ENCODE results near the gene C1QA. TPM values are rescaled to one million over a fixed set of nuclear protein-coding genes. Genes with fewer than 3 reads are reported as not detected.

The C1QA gene
- total and polyA plus RNA-seq, 4 donors, result 65.3 to 396 (median 197) TPM

DNA sequence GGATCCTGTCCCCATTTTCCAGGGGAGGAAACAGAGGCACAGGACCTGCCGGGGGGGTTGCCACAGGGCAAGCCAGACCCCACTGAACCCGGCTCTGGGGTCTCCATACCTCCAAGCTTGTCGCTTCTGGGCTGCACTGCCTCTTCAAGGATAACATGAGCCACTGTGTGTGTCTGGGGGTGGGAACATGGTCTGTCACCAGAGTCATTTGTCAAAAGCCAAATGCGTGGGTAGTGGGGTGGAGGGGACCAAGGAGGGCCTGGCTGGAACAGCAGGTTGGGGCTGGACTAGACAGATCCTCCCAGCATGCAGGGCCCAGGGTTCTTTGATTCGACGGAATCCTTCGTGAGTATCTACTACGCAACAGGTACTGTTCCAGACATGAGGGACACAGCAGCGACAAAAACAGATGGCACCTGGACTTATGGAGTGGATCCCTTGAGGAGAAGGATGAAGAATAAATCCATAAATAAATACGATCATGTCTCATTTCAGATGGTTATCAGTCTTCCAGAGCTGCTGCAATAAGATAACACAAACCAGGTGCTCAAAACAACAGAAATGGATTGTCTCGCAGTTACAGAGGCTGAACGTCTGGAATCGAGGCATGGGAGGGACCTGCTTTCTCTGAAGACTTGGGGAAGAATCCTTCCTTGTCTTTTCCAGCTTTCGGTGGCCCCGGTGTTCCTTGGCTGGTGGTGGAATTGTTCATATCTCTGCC lies 45.3 kb downstream of the C1QA start:
- Histone ChIP-seq H3K36me3 (ENCODE audit: control insufficient read depth in 1 of 2, insufficient read depth in 2 of 2, low read length in 1 of 2) (no peaks in the 10 kb centered on the region), H3K4me1 (ENCODE audit: control insufficient read depth in 1 of 2, insufficient read depth in 2 of 2, low read length in 2 of 2) (no peaks in the 10 kb centered on the region), H3K9me3 (ENCODE audit: control insufficient read depth, low read length) (no peaks in the 10 kb centered on the region), H3K27ac (ENCODE audit: low read depth in 1 of 2, low read length in 2 of 2) (no peak overlapping the region), H3K4me3 (ENCODE audit: low read length in 2 of 2) (no peak overlapping the region), H3K27me3 (ENCODE audit: control insufficient read depth in 1 of 2, insufficient read depth in 2 of 2, low read length in 1 of 2) (no peaks in the 10 kb centered on the region)
- WGBS, 2 donors, result 79 to 82% methylated on average over 15 of the region's 15 CpGs
- DNase-seq, result no peak
- intact Hi-C loops (cut with DNase I), result no loop called here
- ATAC-seq (ENCODE audit: low FRiP score), result no peak

DNA sequence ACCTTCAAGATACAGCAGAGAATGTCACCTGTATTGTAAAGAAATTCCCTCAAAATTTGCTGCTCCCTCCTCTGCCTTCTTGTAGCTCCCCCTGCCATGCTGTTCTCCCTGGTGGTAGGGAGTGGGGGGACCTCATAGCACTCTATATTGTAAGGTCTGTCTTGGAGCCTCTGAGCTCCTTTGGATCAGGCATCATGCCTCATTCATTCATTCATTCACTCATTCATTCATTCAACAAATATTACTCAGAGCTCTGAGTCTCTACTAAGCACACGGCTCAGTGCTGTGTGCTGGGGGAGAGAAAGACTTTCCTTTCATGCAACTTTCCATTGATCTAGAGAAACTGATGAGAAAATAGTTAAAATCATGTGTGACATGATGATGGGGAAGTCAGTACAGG lies 47.1 kb downstream of the C1QA start:
- no peaks in the 10 kb centered on the region for H3K4me1 ChIP-seq (ENCODE audit: control insufficient read depth in 1 of 2, insufficient read depth in 2 of 2, low read length in 2 of 2)
- 88 to 90% methylated on average over 1 of the region's 1 CpG for WGBS, 2 donors
- intact Hi-C loops (cut with DNase I), result no loop called here
- H3K27me3 ChIP-seq (ENCODE audit: control insufficient read depth in 1 of 2, insufficient read depth in 2 of 2, low read length in 1 of 2), result no peaks in the 10 kb centered on the region
- H3K9me3 ChIP-seq (ENCODE audit: control insufficient read depth, low read length), result no peaks in the 10 kb centered on the region
- no peaks in the 10 kb centered on the region for H3K36me3 ChIP-seq (ENCODE audit: control insufficient read depth in 1 of 2, insufficient read depth in 2 of 2, low read length in 1 of 2)
- no peak overlapping the region for H3K4me3 ChIP-seq (ENCODE audit: low read length in 2 of 2)
- ATAC-seq (ENCODE audit: low FRiP score), result no peak
- DNase-seq, result no peak
- H3K27ac ChIP-seq (ENCODE audit: low read depth in 1 of 2, low read length in 2 of 2), result no peak overlapping the region

- no peak for ATAC-seq (ENCODE audit: low FRiP score)
- intact Hi-C loops (cut with DNase I), result no loop called here
- H3K4me3 ChIP-seq (ENCODE audit: low read length in 2 of 2), result no peak overlapping the region
Measured at GRCh38 chr1:22685591-22686059, 49.2 kb downstream of the C1QA start.

GRCh38 chr1:22687191-22687590 lies 50.8 kb downstream of the C1QA start:
- intact Hi-C loops (cut with DNase I), result no loop called here
- Histone ChIP-seq H3K9me3 (ENCODE audit: control insufficient read depth, low read length) (no peaks in the 10 kb centered on the region), H3K27me3 (ENCODE audit: control insufficient read depth in 1 of 2, insufficient read depth in 2 of 2, low read length in 1 of 2) (no peaks in the 10 kb centered on the region), H3K27ac (ENCODE audit: low read depth in 1 of 2, low read length in 2 of 2) (no peak overlapping the region), H3K4me1 (ENCODE audit: control insufficient read depth in 1 of 2, insufficient read depth in 2 of 2, low read length in 2 of 2) (no peaks in the 10 kb centered on the region), H3K36me3 (ENCODE audit: control insufficient read depth in 1 of 2, insufficient read depth in 2 of 2, low read length in 1 of 2) (no peaks in the 10 kb centered on the region), H3K4me3 (ENCODE audit: low read length in 2 of 2) (no peak overlapping the region)
- WGBS, 2 donors, result 92 to 94% methylated on average over 2 of the region's 2 CpGs
- ATAC-seq (ENCODE audit: low FRiP score) (no peak), DNase-seq (no peak)

More at GRCh38 chr1:22685591-22686059, 49.2 kb downstream of the C1QA start:
- no peaks in the 10 kb centered on the region for H3K27me3 ChIP-seq (ENCODE audit: control insufficient read depth in 1 of 2, insufficient read depth in 2 of 2, low read length in 1 of 2)
- no peaks in the 10 kb centered on the region for H3K9me3 ChIP-seq (ENCODE audit: control insufficient read depth, low read length)
- no peaks in the 10 kb centered on the region for H3K36me3 ChIP-seq (ENCODE audit: control insufficient read depth in 1 of 2, insufficient read depth in 2 of 2, low read length in 1 of 2)
- DNase-seq, result no peak
- no peak overlapping the region for H3K27ac ChIP-seq (ENCODE audit: low read depth in 1 of 2, low read length in 2 of 2)
- 38 to 48% methylated on average over 10 of the region's 10 CpGs for WGBS, 2 donors
- H3K4me1 ChIP-seq (ENCODE audit: control insufficient read depth in 1 of 2, insufficient read depth in 2 of 2, low read length in 2 of 2), result no peaks in the 10 kb centered on the region

GRCh38 chr1:22688466-22688865 lies 52.0 kb downstream of the C1QA start:
- DNase-seq (no peak), ATAC-seq (ENCODE audit: low FRiP score) (no peak)
- no peak overlapping the region for H3K4me3 ChIP-seq (ENCODE audit: low read length in 2 of 2)
- intact Hi-C loops (cut with DNase I), result no loop called here
- no peak overlapping the region for H3K27ac ChIP-seq (ENCODE audit: low read depth in 1 of 2, low read length in 2 of 2)
- no peaks in the 10 kb centered on the region for H3K27me3 ChIP-seq (ENCODE audit: control insufficient read depth in 1 of 2, insufficient read depth in 2 of 2, low read length in 1 of 2)
- no peaks in the 10 kb centered on the region for H3K4me1 ChIP-seq (ENCODE audit: control insufficient read depth in 1 of 2, insufficient read depth in 2 of 2, low read length in 2 of 2)
- no peaks in the 10 kb centered on the region for H3K9me3 ChIP-seq (ENCODE audit: control insufficient read depth, low read length)
- no peaks in the 10 kb centered on the region for H3K36me3 ChIP-seq (ENCODE audit: control insufficient read depth in 1 of 2, insufficient read depth in 2 of 2, low read length in 1 of 2)

Small RNA genes lying within 50 kb of the gene (microRNA-seq; reads per million reads assigned to microRNA genes)
- 0 to 1.2 reads per million in 2 donors for gene MIR6127

Other genes starting within 250 kb of the C1QA start
- 10 to 100 TPM; 21.2 to 24.9 TPM for gene ZBTB40, start 184.8 kb upstream of the C1QA start, total RNA-seq
- 10 to 100 TPM in 1 of 2 donors, 1 to 10 TPM in 1; 4.4 to 19.3 TPM for gene ZBTB40, start 184.8 kb upstream of the C1QA start, polyA plus RNA-seq
- gene EPHA8, start 73.1 kb upstream of the C1QA start, total RNA-seq, result not detected
- not detected for gene EPHA8, start 73.1 kb upstream of the C1QA start, polyA plus RNA-seq
- gene C1QC, start 7.0 kb downstream of the C1QA start, total RNA-seq, result 100 to 1,000 TPM; 203 to 295 TPM
- gene C1QC, start 7.0 kb downstream of the C1QA start, polyA plus RNA-seq, result 100 to 1,000 TPM in 1 of 2 donors, 10 to 100 TPM in 1; 49.9 to 230 TPM
- gene C1QB, start 16.6 kb downstream of the C1QA start, total RNA-seq, result 100 to 1,000 TPM; 225 to 310 TPM
- 100 to 1,000 TPM in 1 of 2 donors, 10 to 100 TPM in 1; 84.7 to 425 TPM for gene C1QB, start 16.6 kb downstream of the C1QA start, polyA plus RNA-seq
- 10 to 100 TPM in 1 of 2 donors, 1 to 10 TPM in 1; 5.5 to 16.6 TPM for gene EPHB2, start 74.2 kb downstream of the C1QA start, total RNA-seq
- under 1 TPM; 0.87 to 0.88 TPM for gene EPHB2, start 74.2 kb downstream of the C1QA start, polyA plus RNA-seq

Measured in aorta (tissue), 5 donors.